Stimulated activated naive B cell treated with anti-CD40 and anti-IgM and Interleukin-4, amounts not matched to agents 10 μg/mL and 1 μg/mL and 100 μg/mL, for 72 hours (primary cell): Measurements from ENCODE around the gene CFDP1.
A peak's percentile ranks its signal among the peaks of the same experiment; 100 is the strongest.

Experiments
- ATAC-seq, 2 donors: fragments of 150-1000 bp; cut with Tn5 transposase; replicated peaks; 2 replicates each; pipeline ENCODE4 v1.10.0; 2021; ENCODE audit warnings: moderate library complexity in 1 of 2
- DNase-seq: peaks from one replicate; pipeline ENCODE4 v3.0.0; 2021
- H3K27ac Mint-ChIP-seq: one replicate; pipeline ENCODE4 v1.8.0; 2022; ENCODE audit warnings: mild to moderate bottlenecking, mixed read lengths
- H3K27me3 Mint-ChIP-seq, 2 donors: one replicate each; pipeline ENCODE4 v1.8.0; 2022; ENCODE audit warnings: mixed read lengths in 2 of 2
- H3K36me3 Mint-ChIP-seq, 2 donors: one replicate each; pipeline ENCODE4 v1.8.0; 2022; ENCODE audit warnings: mixed read lengths in 2 of 2, mild to moderate bottlenecking in 1 of 2
- H3K4me1 Mint-ChIP-seq, 2 donors: one replicate each; pipeline ENCODE4 v1.8.0; 2022; ENCODE audit warnings: mixed read lengths in 2 of 2, mild to moderate bottlenecking in 1 of 2
- H3K4me3 Mint-ChIP-seq, 2 donors: one replicate each; pipeline ENCODE4 v1.8.0; 2022; ENCODE audit warnings: mild to moderate bottlenecking in 2 of 2, mixed read lengths in 2 of 2, moderate library complexity in 1 of 2
- H3K9me3 Mint-ChIP-seq, 2 donors: one replicate each; pipeline ENCODE4 v1.8.0; 2022; ENCODE audit warnings: mixed read lengths in 2 of 2, mild to moderate bottlenecking in 1 of 2

Gene CFDP1

DNA sequence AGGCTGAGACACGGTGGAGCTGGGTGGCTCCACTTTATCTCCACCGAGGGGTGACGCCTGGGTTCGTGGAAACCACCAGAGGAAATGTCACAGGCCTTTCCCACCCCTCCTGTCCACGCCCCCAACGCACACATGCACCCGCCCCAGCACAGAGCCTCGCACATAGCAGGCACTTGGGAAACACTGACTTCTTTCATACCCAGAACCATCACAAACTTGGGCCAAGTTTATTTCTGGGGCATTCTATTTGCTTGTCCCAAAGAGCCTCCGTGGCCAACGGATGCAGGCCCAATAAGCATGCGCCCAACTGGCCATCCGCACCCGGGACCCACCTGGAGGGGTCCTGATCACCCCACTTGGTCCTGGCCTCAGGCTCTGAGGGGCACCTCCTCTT is 185.2 kb downstream of the CFDP1 start:
- no peaks in the 10 kb centered on the region for H3K36me3 Mint-ChIP-seq
- no peak overlapping the region for H3K27ac Mint-ChIP-seq
- ATAC-seq (no peak), DNase-seq (no peak)
- H3K27me3 Mint-ChIP-seq = peaks cover 85 to 92% of the 10 kb centered on the region in 2 donors
- no peak overlapping the region for H3K4me3 Mint-ChIP-seq
- peaks cover 36 to 39% of the 10 kb centered on the region in 2 donors for H3K4me1 Mint-ChIP-seq
- no peaks in the 10 kb centered on the region for H3K9me3 Mint-ChIP-seq

DNA sequence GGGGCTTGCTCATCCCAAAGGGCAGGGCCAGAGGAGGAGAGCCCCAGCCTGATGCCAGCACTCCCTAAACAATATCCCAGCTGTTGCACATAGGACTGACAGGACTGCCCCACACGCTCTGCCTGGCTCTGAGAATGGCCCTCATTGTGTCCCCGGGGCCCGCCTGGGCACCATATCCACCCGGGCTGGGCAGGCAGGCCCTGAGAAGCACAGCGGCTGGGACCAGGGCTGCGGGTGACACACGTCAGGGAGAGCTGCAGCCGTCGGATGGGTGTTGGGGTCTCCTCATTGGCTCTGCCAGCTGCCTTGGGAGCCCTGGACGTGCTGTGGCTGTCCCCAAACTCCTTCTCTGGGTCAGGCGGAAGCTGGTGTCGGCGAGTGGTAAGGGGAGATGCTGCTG is 186.1 kb downstream of the CFDP1 start:
- no peaks in the 10 kb centered on the region for H3K36me3 Mint-ChIP-seq
- no peak overlapping the region for H3K4me3 Mint-ChIP-seq
- H3K4me1 Mint-ChIP-seq = peaks cover 34 to 37% of the 10 kb centered on the region in 2 donors
- H3K9me3 Mint-ChIP-seq = no peaks in the 10 kb centered on the region
- no peak overlapping the region for H3K27ac Mint-ChIP-seq
- no peak for DNase-seq
- no peak for ATAC-seq
- peaks cover 85 to 92% of the 10 kb centered on the region in 2 donors for H3K27me3 Mint-ChIP-seq

DNA sequence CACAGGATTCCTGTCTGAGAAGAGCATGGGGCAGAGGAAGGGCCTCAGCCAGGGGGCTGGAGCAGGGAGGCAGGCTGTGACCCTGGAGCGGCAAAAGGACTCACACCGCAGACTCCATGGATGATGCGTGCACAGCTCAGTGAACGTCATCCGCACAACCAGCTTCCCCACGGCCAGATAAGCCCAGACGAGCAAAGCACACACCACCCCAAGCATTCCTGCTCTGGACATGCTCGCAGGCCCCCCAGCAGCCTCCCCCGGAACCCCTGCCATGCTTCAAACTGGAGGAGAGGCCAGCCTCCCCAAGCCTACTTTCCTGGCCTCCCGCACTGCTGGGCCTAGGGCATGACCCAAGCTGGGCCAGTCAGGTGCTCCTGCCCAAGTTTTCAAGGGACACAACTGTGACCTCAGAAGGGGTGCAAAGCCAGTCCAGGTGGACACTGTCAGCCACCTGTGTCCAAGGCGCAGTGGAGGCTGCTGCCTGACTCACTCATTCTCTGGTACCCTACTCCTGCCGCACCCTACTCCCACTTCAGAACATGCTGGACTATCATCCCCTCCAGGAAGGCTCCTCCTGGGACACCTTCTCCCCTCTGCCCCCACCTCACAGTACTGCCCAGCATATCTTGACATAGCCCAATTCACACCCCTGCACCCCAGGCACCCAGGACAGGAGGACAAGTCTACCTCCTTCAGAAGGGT is 186.6 kb downstream of the CFDP1 start:
- Mint-ChIP-seq H3K4me3 (no peak overlapping the region), H3K9me3 (no peaks in the 10 kb centered on the region), H3K27ac (no peak overlapping the region), H3K27me3 (peaks cover 85 to 92% of the 10 kb centered on the region in 2 donors), H3K36me3 (no peaks in the 10 kb centered on the region), H3K4me1 (peaks cover 30 to 31% of the 10 kb centered on the region in 2 donors)
- DNase-seq (no peak), ATAC-seq (no peak)

DNA sequence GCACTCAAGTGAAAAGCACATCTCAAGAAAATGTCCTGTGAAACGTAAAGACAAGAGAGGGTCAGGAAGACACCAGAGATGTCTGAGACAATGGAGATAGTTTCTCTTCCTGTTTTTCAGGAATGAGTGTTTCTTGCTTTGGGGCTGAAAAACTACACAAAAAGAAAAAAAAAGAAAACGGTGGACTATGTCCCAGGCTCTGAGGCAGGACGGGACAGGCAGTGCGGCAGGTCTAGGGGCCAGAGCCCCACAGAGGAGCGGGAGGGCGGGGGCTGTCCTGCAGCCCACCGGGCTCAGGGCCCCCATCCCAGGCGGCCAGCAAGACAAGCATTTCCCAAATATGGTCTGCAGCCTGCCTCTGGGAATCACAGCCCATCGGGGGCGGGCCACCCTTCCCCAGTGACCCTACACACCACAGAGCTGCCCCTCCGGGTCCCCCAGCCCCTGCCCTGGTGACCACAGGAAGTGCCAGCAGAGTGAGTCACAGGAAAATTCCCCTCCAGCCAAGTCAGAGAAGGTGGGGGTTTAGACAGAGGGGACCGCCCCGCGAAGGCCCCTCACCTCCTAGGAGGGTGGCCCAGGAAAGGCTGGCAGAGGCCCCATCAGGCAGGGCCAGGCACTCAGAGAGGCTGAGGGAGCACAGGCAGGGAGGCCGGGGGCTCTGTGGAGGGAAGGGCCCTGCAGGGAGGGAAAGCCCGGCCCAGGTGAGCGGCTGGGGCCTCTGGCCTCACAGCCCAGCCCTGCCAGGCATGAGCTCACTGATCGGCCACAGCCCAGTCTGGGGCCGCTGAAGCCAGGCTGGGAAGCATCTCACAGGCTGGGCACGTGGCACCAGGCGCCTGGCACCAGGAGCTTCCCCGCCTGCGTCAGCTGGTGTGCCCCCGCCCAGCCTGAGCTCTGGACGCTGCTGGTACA is 188.2 kb downstream of the CFDP1 start:
- peak overlapping the region; percentile 3 to 19 for H3K4me3 Mint-ChIP-seq
- H3K9me3 Mint-ChIP-seq = no peaks in the 10 kb centered on the region
- peaks cover 92 to 98% of the 10 kb centered on the region in 2 donors for H3K27me3 Mint-ChIP-seq

DNA sequence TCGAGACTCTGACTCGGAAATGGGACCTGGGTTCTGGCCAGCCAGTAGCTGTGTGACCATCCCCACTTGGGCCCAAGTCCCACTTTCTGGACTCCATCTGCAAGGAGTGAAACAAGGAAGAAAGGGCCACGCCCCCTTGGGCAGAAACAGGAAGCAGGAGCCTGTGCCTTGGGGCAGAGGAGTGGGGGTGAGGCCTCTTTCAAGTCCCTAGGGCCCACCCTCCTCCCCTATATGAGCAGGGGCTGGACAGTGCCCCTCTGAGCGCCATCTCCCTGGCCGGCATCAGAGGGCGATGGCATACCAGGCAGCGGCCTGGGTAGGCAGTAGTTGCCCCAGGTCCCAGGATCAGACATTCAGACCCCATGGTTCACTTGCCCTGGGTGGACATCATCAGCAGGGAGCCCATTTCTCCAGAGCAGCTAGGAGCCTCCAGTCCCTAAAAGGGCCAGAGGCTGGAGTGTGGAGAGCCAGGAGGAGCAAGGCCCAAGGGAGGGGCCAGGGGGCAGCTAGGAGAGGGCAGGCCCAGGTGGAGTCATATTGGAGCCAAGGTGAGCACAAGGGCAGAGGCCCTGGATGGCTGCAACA is 189.0 kb downstream of the CFDP1 start:
- Mint-ChIP-seq H3K36me3 (no peaks in the 10 kb centered on the region), H3K4me3 (peak overlapping the region in 1 of 2 donors; percentile 3), H3K4me1 (peaks cover 19 to 22% of the 10 kb centered on the region in 2 donors), H3K27me3 (peaks cover 89 to 98% of the 10 kb centered on the region in 2 donors), H3K9me3 (no peaks in the 10 kb centered on the region), H3K27ac (no peak overlapping the region)
- ATAC-seq (no peak), DNase-seq (no peak)

More for the DNA sequence above, 188.2 kb downstream of the CFDP1 start:
- Mint-ChIP-seq H3K36me3 (no peaks in the 10 kb centered on the region), H3K4me1 (peaks cover 22 to 25% of the 10 kb centered on the region in 2 donors), H3K27ac (no peak overlapping the region)
- DNase-seq = no peak
- ATAC-seq = peak; percentile 36 to 48
